DND-41 (cell line): ENCODE measurements around the gene CCSER2.

ENCODE experiments used
- CTCF ChIP-seq: IDR thresholded peaks from 2 replicates; pipeline ENCODE4 v1.5.1; 2012; ENCODE audit warnings: borderline replicate concordance, low read length, moderate library complexity, mild to moderate bottlenecking; ENCODE audit not compliant: poor library complexity, severe bottlenecking; ENCODE audit errors: extremely low read depth
- EZH2 ChIP-seq: IDR thresholded peaks from 3 replicates; pipeline ENCODE4 v1.6.1; 2012; ENCODE audit warnings: borderline replicate concordance, low read depth, mild to moderate bottlenecking, moderate library complexity, low read length, inconsistent platforms; ENCODE audit not compliant: severe bottlenecking

DNA sequence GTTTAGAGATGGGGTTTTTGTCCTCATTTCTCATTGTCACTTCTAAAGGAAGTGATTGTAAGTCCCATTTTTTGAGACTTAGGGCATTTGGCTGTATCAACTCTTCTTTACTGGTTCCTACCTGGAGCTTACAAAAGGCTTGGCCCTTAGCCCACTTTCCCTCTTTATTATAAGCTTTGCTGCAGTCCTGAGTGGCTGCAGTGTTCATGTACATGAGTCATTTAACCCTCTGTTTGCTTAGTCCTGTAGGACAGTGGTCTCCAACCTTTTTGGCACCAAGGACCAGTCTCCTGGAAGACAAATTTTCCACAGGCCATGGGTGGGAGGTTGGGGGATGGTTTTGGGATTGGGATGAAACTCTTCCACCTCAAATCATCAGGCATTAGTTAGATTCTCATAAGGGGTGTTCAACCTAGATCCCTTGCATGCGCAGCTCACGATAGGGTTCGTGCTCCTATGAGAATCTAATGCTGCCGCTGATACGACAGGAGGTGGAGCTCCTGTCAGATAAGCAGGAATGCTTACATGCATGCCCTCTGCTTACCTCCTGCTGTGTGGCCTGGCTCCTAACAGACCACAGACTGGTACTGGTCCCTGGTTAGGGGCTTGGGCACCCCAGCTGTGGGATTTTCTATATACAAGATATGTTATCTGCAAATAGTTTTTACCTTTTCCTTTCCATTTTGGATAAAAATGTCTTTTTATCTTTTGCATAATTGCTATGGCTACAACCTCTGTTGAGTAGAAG, 99.7 kb downstream of the CCSER2 start:
- TF ChIP-seq EZH2 (no peak), CTCF (no peak)
